Measurements from ENCODE around the gene BRIP1. TPM values are rescaled to one million over a fixed set of nuclear protein-coding genes. Genes with fewer than 3 reads are reported as not detected.

Gene BRIP1
- total and polyA plus RNA-seq, 2 experiments from 2014 or later: 8.0 to 23.1 TPM

GRCh38 chr17:61669522-61669921 is 193.8 kb downstream of the BRIP1 start:
- H2AFZ ChIP-seq: no peak overlapping the region
- TF ChIP-seq NANOG (IDR thresholded peaks at IDR 0.05; ENCODE audit: borderline replicate concordance) (no peak), EZH2phosphoT487 (IDR thresholded peaks at IDR 0.05; ENCODE audit: unreplicated experiment) (no peak), ZNF114 (CRISPR knock-in tag; IDR thresholded peaks at IDR 0.05) (no peak), CREB1 (CRISPR knock-in tag; IDR thresholded peaks at IDR 0.05; ENCODE audit: low read depth) (no peak), REST (IDR thresholded peaks at IDR 0.05; ENCODE audit: unreplicated experiment) (no peak), POLR2AphosphoS5 (IDR thresholded peaks at IDR 0.05; ENCODE audit: low read depth) (no peak), STAT1 (IDR thresholded peaks at IDR 0.05; ENCODE audit: unreplicated experiment) (no peak)
- H3K4me3 ChIP-seq: no peak overlapping the region
- no peaks in the 10 kb centered on the region for H3F3A ChIP-seq (replicated peaks; ENCODE audit: low read depth)
- Mint-ChIP-seq H3K27me3 (ENCODE audit: insufficient read depth, low read depth, poor library complexity) (no peaks in the 10 kb centered on the region), H3K4me1 (no peaks in the 10 kb centered on the region), H3K4me3 (no peak overlapping the region), H3K36me3 (ENCODE audit: low read depth) (no peaks in the 10 kb centered on the region), H3K9me3 (peaks cover 9% of the 10 kb centered on the region; the same call in 1 of the 3 replicates), H3K27ac (no peak overlapping the region)
- H3K36me3 ChIP-seq (ENCODE audit: insufficient read depth): no peaks in the 10 kb centered on the region
- H3K79me2 ChIP-seq (replicated peaks; ENCODE audit: insufficient read depth): no peaks in the 10 kb centered on the region
- ATAC-seq: no peak
- H4K20me1 ChIP-seq (replicated peaks; ENCODE audit: insufficient read depth): no peaks in the 10 kb centered on the region
- H3K9me2 ChIP-seq (ENCODE audit: insufficient read depth): no peaks in the 10 kb centered on the region
- H3K27me3 ChIP-seq (ENCODE audit: insufficient read depth): no peaks in the 10 kb centered on the region
- no peak overlapping the region for H3K27ac ChIP-seq (ENCODE audit: low read depth)
- no peaks in the 10 kb centered on the region for H3K4me1 ChIP-seq (ENCODE audit: insufficient read depth)
- H3K4me2 ChIP-seq: no peak overlapping the region
- no peak for DNase-seq (ENCODE audit: low spot score)

GRCh38 chr17:61668486-61668885 is 194.8 kb downstream of the BRIP1 start:
- no peak overlapping the region for H3K27ac ChIP-seq (ENCODE audit: low read depth)
- H3K27me3 ChIP-seq (ENCODE audit: insufficient read depth): no peaks in the 10 kb centered on the region
- H3K36me3 ChIP-seq (ENCODE audit: insufficient read depth): no peaks in the 10 kb centered on the region
- Mint-ChIP-seq H3K4me3 (no peak overlapping the region), H3K36me3 (ENCODE audit: low read depth) (no peaks in the 10 kb centered on the region), H3K27ac (no peak overlapping the region), H3K4me1 (no peaks in the 10 kb centered on the region), H3K9me3 (peaks cover 4% of the 10 kb centered on the region; the same call in 1 of the 3 replicates), H3K27me3 (ENCODE audit: insufficient read depth, low read depth, poor library complexity) (no peaks in the 10 kb centered on the region)
- DNase-seq (ENCODE audit: low spot score): no peak
- TF ChIP-seq STAT1 (IDR thresholded peaks at IDR 0.05; ENCODE audit: unreplicated experiment) (no peak), ZNF462 (CRISPR knock-in tag; IDR thresholded peaks at IDR 0.05) (no peak)
- ATAC-seq: no peak
- H3K4me2 ChIP-seq: no peak overlapping the region
- no peaks in the 10 kb centered on the region for H4K20me1 ChIP-seq (replicated peaks; ENCODE audit: insufficient read depth)
- H3K9me2 ChIP-seq (ENCODE audit: insufficient read depth): no peaks in the 10 kb centered on the region
- no peaks in the 10 kb centered on the region for H3K79me2 ChIP-seq (replicated peaks; ENCODE audit: insufficient read depth)
- H2AFZ ChIP-seq: no peak overlapping the region
- no peaks in the 10 kb centered on the region for H3F3A ChIP-seq (replicated peaks; ENCODE audit: low read depth)
- no peak overlapping the region for H3K4me3 ChIP-seq
- no peaks in the 10 kb centered on the region for H3K4me1 ChIP-seq (ENCODE audit: insufficient read depth)

Measured in GM23338 (cell line).